Trophoblast cell (in vitro differentiated cells and primary cell): ENCODE results near the gene KCNAB1.
"Not testable (repeated sequence)": the region's sequence is repeated elsewhere in the genome, so short reads cannot be mapped to it uniquely, and the experiment has no call there.

Experiments
- DNase-seq, 2 donors: peaks; one replicate each; pipeline ENCODE4 v3.0.0-alpha.2; 2016
- H2AFZ ChIP-seq: 2 replicates; pipeline ENCODE4 v1.6.1; 2013; ENCODE audit warnings: low read length, moderate library complexity, mild to moderate bottlenecking; ENCODE audit not compliant: insufficient read depth, poor library complexity
- H2AK5ac ChIP-seq: 2 replicates; pipeline ENCODE4 v1.6.1; 2013; ENCODE audit warnings: mild to moderate bottlenecking, low read length
- H2BK120ac ChIP-seq: 2 replicates; pipeline ENCODE4 v1.6.1; 2013; ENCODE audit warnings: low read length, mild to moderate bottlenecking, moderate library complexity; ENCODE audit not compliant: insufficient read depth, poor library complexity
- H2BK12ac ChIP-seq: 2 replicates; pipeline ENCODE4 v1.6.1; 2013; ENCODE audit warnings: mild to moderate bottlenecking, low read length, moderate library complexity
- H2BK5ac ChIP-seq: 2 replicates; pipeline ENCODE4 v1.6.1; 2013; ENCODE audit warnings: low read length, low read depth, moderate library complexity, mild to moderate bottlenecking; ENCODE audit not compliant: poor library complexity
- H3K14ac ChIP-seq: 2 replicates; pipeline ENCODE4 v1.6.1; 2013; ENCODE audit warnings: mild to moderate bottlenecking, low read length
- H3K18ac ChIP-seq: 2 replicates; pipeline ENCODE4 v1.6.1; 2013; ENCODE audit warnings: mild to moderate bottlenecking, low read length
- H3K23ac ChIP-seq: 2 replicates; pipeline ENCODE4 v1.6.1; 2013; ENCODE audit warnings: low read length
- H3K27ac ChIP-seq: 2 replicates; pipeline ENCODE4 v1.5.1; 2013; ENCODE audit warnings: low read depth, mild to moderate bottlenecking, inconsistent platforms, low read length, moderate library complexity
- H3K27me3 ChIP-seq: 2 replicates; pipeline ENCODE4 v1.6.1; 2013; ENCODE audit warnings: inconsistent platforms, mild to moderate bottlenecking, low read length, moderate library complexity; ENCODE audit not compliant: insufficient read depth
- H3K36me3 ChIP-seq, 2 experiments: 1 replicate in 1 of 2; 2 replicates in 1 of 2; pipeline ENCODE4 v1.6.1; 2013; ENCODE audit warnings: low read length in 2 of 2, mild to moderate bottlenecking in 2 of 2, moderate library complexity in 1 of 2; ENCODE audit not compliant: insufficient read depth in 2 of 2, control insufficient read depth in 1 of 2
- H3K4ac ChIP-seq: 2 replicates; pipeline ENCODE4 v1.6.1; 2013; ENCODE audit warnings: low read depth, mild to moderate bottlenecking, low read length, moderate library complexity
- H3K4me1 ChIP-seq, 2 experiments: 1 replicate in 1 of 2; 2 replicates in 1 of 2; pipeline ENCODE4 v1.6.1; 2013; ENCODE audit warnings: low read length in 2 of 2, mild to moderate bottlenecking in 2 of 2, moderate library complexity in 1 of 2; ENCODE audit not compliant: insufficient read depth in 2 of 2, control insufficient read depth in 1 of 2
- H3K4me2 ChIP-seq: 2 replicates; pipeline ENCODE4 v1.6.1; 2013; ENCODE audit warnings: inconsistent platforms, mild to moderate bottlenecking, low read length, moderate library complexity
- H3K4me3 ChIP-seq: 2 replicates; pipeline ENCODE4 v1.5.1; 2013; ENCODE audit warnings: mild to moderate bottlenecking, low read depth, low read length, inconsistent platforms
- H3K79me1 ChIP-seq: one replicate; pipeline ENCODE4 v1.6.1; 2013; ENCODE audit warnings: low read length
- H3K79me2 ChIP-seq: 2 replicates; pipeline ENCODE4 v1.6.1; 2013; ENCODE audit warnings: low read length, mild to moderate bottlenecking; ENCODE audit not compliant: control insufficient read depth, insufficient read depth, poor library complexity
- H3K9ac ChIP-seq: 2 replicates; pipeline ENCODE4 v1.6.1; 2013; ENCODE audit warnings: mild to moderate bottlenecking, low read length
- H3K9me3 ChIP-seq: 2 replicates; pipeline ENCODE4 v1.6.1; 2013; ENCODE audit warnings: low read depth, mild to moderate bottlenecking, control low read depth, inconsistent platforms, low read length; ENCODE audit not compliant: insufficient read depth
- H4K12ac ChIP-seq: 2 replicates; pipeline ENCODE4 v1.6.1; 2013; ENCODE audit warnings: low read depth, mild to moderate bottlenecking, low read length, moderate library complexity
- H4K8ac ChIP-seq: 2 replicates; pipeline ENCODE4 v1.6.1; 2013; ENCODE audit warnings: low read depth, mild to moderate bottlenecking, low read length, moderate library complexity
- H4K91ac ChIP-seq: one replicate; pipeline ENCODE4 v1.6.1; 2013; ENCODE audit warnings: low read depth, mild to moderate bottlenecking, low read length, moderate library complexity
- WGBS: extraction: QIAGEN DNeasy Blood & Tissue Kit; methylation state at CpG from one replicate; pipeline ENCODE4 v1.1.7; 2013; ENCODE audit warnings: missing lambda C conversion rate; ENCODE audit not compliant: insufficient read length, insufficient coverage; ENCODE audit errors: extremely low coverage; 5-methylcytosine and 5-hydroxymethylcytosine counted together

Gene KCNAB1

DNA sequence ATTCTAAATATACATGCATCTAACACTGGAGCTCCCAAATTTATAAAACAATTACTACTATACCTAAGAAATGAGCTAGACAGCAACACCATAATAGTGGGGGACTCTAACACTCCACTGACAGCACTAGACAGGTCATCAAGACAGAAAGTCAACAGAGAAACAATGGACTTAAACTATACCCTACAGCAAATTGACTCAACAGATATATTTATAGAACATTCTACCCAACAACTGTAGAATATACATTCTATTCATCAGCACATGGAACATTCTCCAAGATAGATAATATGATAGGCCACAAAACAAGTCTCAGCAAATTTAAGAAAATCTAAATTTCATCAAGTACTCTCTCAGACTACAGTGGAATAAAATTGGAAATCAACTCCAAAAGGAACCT, 102.0 kb downstream of the KCNAB1 start:
- not testable (repeated sequence) for H3K36me3 ChIP-seq, H3K27ac ChIP-seq, H3K79me1 ChIP-seq, H2AK5ac ChIP-seq, H3K4me1 ChIP-seq, H3K9ac ChIP-seq, H2AFZ ChIP-seq, DNase-seq, H2BK12ac ChIP-seq, H4K12ac ChIP-seq, H4K8ac ChIP-seq, H2BK120ac ChIP-seq, H3K23ac ChIP-seq, H3K18ac ChIP-seq, H3K4ac ChIP-seq, H3K4me3 ChIP-seq, H4K91ac ChIP-seq, H2BK5ac ChIP-seq, H3K27me3 ChIP-seq, H3K4me2 ChIP-seq, H3K9me3 ChIP-seq, H3K14ac ChIP-seq, H3K79me2 ChIP-seq

DNA sequence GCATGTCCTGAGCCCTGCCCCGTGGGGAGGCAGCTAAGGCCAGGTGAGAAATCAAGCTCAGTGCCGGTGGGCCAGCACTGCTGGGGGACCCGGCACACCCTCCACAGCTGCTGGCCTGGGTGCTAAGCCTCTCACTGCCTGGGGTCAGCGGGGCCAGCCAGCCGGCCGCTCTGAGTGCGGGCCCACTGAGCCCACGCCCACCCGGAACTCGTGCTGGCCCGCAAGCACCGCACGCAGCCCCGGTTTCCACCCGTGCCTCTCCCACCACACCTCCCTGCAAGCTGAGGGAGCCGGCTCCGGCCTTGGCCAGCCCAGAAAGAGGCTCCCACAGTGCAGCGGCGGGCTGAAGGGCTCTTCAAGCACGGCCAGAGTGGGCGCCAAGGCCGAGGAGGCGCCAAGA, 103.7 kb downstream of the KCNAB1 start:
- H3K79me1 ChIP-seq, H3K9me3 ChIP-seq, H4K8ac ChIP-seq, H3K23ac ChIP-seq, H2AFZ ChIP-seq, H2BK12ac ChIP-seq, H4K91ac ChIP-seq, H2BK120ac ChIP-seq, H3K36me3 ChIP-seq, H3K4me2 ChIP-seq, H3K27ac ChIP-seq, H3K14ac ChIP-seq, H3K4me1 ChIP-seq, H3K27me3 ChIP-seq, H2AK5ac ChIP-seq, H3K4ac ChIP-seq, H3K9ac ChIP-seq, H3K79me2 ChIP-seq, H3K18ac ChIP-seq, H4K12ac ChIP-seq, H2BK5ac ChIP-seq, DNase-seq: not testable (repeated sequence)
- H3K4me3 ChIP-seq: peak overlapping the region; percentile 36
- WGBS: no CpG with 5 or more reads among the region's 23 CpGs

DNA sequence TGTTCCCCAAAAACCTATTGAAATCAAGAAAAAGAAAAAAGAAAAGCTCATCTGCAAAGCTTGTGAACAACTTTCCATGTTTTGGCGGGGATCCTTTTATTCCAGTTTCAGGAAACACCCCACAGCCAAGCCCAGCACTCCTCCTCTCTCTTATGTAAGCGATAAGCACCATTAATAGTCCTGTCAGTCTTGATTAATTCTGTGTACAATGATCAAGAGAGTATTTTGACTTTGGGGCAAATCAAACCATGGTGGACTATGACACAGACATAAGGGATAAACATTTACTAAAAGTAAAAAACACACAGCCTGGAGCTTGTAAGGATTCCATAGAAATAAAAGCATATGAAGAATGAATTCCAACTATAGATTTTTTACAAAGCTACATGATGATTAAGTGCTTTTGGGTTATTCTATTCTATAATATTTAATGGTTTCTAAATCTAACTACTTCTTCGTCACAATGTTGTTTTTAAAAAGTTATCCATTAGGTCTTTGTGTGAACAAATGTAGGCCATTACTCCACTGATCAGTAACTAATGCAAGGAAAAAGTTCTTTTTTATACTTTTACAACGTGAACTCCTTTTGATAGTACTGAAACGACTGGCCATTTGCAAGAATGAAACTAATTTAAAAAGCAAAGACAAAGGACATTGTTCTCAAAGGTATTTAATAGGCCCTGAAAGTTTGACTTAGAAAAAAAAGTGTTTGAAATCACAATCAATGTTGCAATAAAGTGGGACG, 106.5 kb downstream of the KCNAB1 start:
- Histone ChIP-seq H3K18ac (no peak overlapping the region), H3K9me3 (peaks cover 4% of the 10 kb centered on the region), H3K4me2 (no peak overlapping the region), H3K14ac (no peak overlapping the region), H2BK12ac (no peak overlapping the region), H3K79me2 (no peaks in the 10 kb centered on the region), H4K12ac (no peak overlapping the region), H3K36me3 (no peaks in the 10 kb centered on the region), H3K27me3 (no peaks in the 10 kb centered on the region), H3K27ac (no peak overlapping the region), H3K9ac (no peak overlapping the region), H3K4me3 (no peak overlapping the region), H3K4ac (no peak overlapping the region), H2AFZ (no peak overlapping the region), H3K79me1 (no peaks in the 10 kb centered on the region), H3K23ac (no peak overlapping the region), H3K4me1 (no peaks in the 10 kb centered on the region), H2BK5ac (no peak overlapping the region), H4K91ac (no peak overlapping the region), H4K8ac (no peak overlapping the region), H2AK5ac (no peak overlapping the region), H2BK120ac (no peak overlapping the region)
- no CpG with 5 or more reads among the region's 6 CpGs for WGBS
- no peak for DNase-seq

DNA sequence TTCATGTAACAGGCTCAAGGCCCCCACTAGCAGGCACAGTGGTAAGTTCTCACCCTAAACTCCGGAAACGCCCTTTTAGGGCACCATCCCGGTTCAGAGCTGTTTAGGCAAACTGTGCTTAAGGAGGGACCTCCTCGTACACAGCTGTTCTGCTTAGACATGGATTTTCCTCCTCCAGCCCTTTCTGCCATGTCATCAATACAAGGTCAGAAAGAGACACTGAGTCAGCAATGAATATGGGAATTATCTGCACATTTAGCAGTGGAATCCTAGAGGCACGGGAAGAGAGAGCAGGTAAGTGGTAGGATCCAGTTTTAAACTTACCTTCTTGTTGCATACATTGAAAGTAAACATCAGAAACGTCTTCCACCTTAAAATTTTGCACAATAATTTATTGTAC, 107.3 kb downstream of the KCNAB1 start:
- Histone ChIP-seq H2AK5ac (no peak overlapping the region), H2BK12ac (no peak overlapping the region), H3K4ac (no peak overlapping the region), H3K79me2 (no peaks in the 10 kb centered on the region), H3K18ac (no peak overlapping the region), H4K12ac (no peak overlapping the region), H3K14ac (no peak overlapping the region), H4K8ac (no peak overlapping the region), H3K79me1 (no peaks in the 10 kb centered on the region), H4K91ac (no peak overlapping the region), H3K4me2 (no peak overlapping the region), H3K9ac (no peak overlapping the region), H2BK5ac (no peak overlapping the region), H3K4me1 (no peaks in the 10 kb centered on the region), H3K36me3 (no peaks in the 10 kb centered on the region), H3K9me3 (peaks cover 4% of the 10 kb centered on the region), H3K27me3 (no peaks in the 10 kb centered on the region), H3K23ac (no peak overlapping the region), H3K27ac (no peak overlapping the region), H2BK120ac (no peak overlapping the region), H2AFZ (no peak overlapping the region), H3K4me3 (no peak overlapping the region)
- no CpG with 5 or more reads among the region's 6 CpGs for WGBS
- no peak for DNase-seq
